Astrocyte (in vitro differentiated cells and primary cell): ENCODE measurements around the gene SMAD3. TPM values are rescaled to one million over a fixed set of nuclear protein-coding genes. Genes with fewer than 3 reads are reported as not detected.

Source experiments
- DNase-seq: peaks from one replicate; pipeline ENCODE4 v3.0.0-alpha.2; 2010; ENCODE audit warnings: low read depth
- FAIRE-seq: peaks from 2 replicates; lab custom pipeline; 2011; peaks lifted over from hg19 to GRCh38; lab: Jason Lieb, UNC
- H2AFZ ChIP-seq: 2 replicates; pipeline ENCODE4 v1.6.0; 2012; ENCODE audit warnings: low read depth, low read length, inconsistent platforms
- H3K27ac ChIP-seq: 2 replicates; pipeline ENCODE4 v1.5.1; 2011; ENCODE audit warnings: low read depth, low read length, inconsistent platforms
- H3K27me3 ChIP-seq: 2 replicates; pipeline ENCODE4 v1.6.0; 2011; ENCODE audit warnings: low read length, inconsistent platforms; ENCODE audit not compliant: insufficient read depth
- H3K36me3 ChIP-seq: 2 replicates; pipeline ENCODE4 v1.5.1; 2011; ENCODE audit warnings: low read length, inconsistent platforms; ENCODE audit not compliant: insufficient read depth
- H3K4me1 ChIP-seq: 2 replicates; pipeline ENCODE4 v1.5.1; 2011; ENCODE audit warnings: low read length, inconsistent platforms; ENCODE audit not compliant: insufficient read depth
- H3K4me2 ChIP-seq: 2 replicates; pipeline ENCODE4 v1.6.0; 2012; ENCODE audit warnings: low read length, inconsistent platforms
- H3K4me3 ChIP-seq: 2 replicates; pipeline ENCODE4 v1.5.1; 2011; ENCODE audit warnings: low read depth, mild to moderate bottlenecking, low read length, inconsistent platforms; ENCODE audit not compliant: insufficient read depth
- H3K79me2 ChIP-seq: 2 replicates; pipeline ENCODE4 v1.6.0; 2012; ENCODE audit warnings: mild to moderate bottlenecking, low read length, inconsistent platforms; ENCODE audit not compliant: insufficient read depth
- H3K9ac ChIP-seq: 2 replicates; pipeline ENCODE4 v1.6.0; 2012; ENCODE audit warnings: mild to moderate bottlenecking, low read length, inconsistent platforms
- H3K9me3 ChIP-seq: 2 replicates; pipeline ENCODE4 v1.5.1; 2012; ENCODE audit warnings: low read depth, mild to moderate bottlenecking, low read length, inconsistent platforms; ENCODE audit not compliant: insufficient read depth
- H4K20me1 ChIP-seq: 2 replicates; pipeline ENCODE4 v1.6.0; 2012; ENCODE audit warnings: low read length, inconsistent platforms; ENCODE audit not compliant: insufficient read depth
- H3K27ac Mint-ChIP-seq: one replicate; pipeline ENCODE4 v1.8.0; 2021; ENCODE audit warnings: mild to moderate bottlenecking, mixed read lengths; ENCODE audit not compliant: unreplicated experiment
- H3K27me3 Mint-ChIP-seq: one replicate; pipeline ENCODE4 v1.8.0; 2021; ENCODE audit warnings: low read depth, mixed read lengths; ENCODE audit not compliant: unreplicated experiment
- H3K36me3 Mint-ChIP-seq: one replicate; pipeline ENCODE4 v1.8.0; 2021; ENCODE audit warnings: low read depth, mixed read lengths; ENCODE audit not compliant: unreplicated experiment
- H3K4me1 Mint-ChIP-seq: one replicate; pipeline ENCODE4 v1.8.0; 2021; ENCODE audit warnings: low read depth, mixed read lengths; ENCODE audit not compliant: unreplicated experiment
- H3K4me3 Mint-ChIP-seq: one replicate; pipeline ENCODE4 v1.8.0; 2021; ENCODE audit warnings: mild to moderate bottlenecking, moderate library complexity, mixed read lengths; ENCODE audit not compliant: unreplicated experiment
- H3K9me3 Mint-ChIP-seq: one replicate; pipeline ENCODE4 v1.8.0; 2021; ENCODE audit warnings: mild to moderate bottlenecking, mixed read lengths; ENCODE audit not compliant: unreplicated experiment
- CTCF ChIP-seq: IDR thresholded peaks from 2 replicates; pipeline ENCODE4 v1.5.1; 2011; ENCODE audit warnings: low read depth, mild to moderate bottlenecking, inconsistent platforms, low read length, moderate library complexity; ENCODE audit not compliant: insufficient read depth
- EZH2 ChIP-seq: IDR thresholded peaks from 2 replicates; pipeline ENCODE4 v1.6.1; 2012; ENCODE audit warnings: mild to moderate bottlenecking, low read length, inconsistent platforms; ENCODE audit not compliant: insufficient read depth
- total RNA-seq: library from RNA; stranded (reverse); gene quantifications from 2 replicates; pipeline ENCODE4 v1.2.1, GENCODE V29; 2021

Gene SMAD3
- total RNA-seq, 1 donor from 2014 or later = 78.0 TPM

- H2AFZ ChIP-seq = no peak overlapping the region
- H3K4me3 ChIP-seq = no peak overlapping the region
- no peaks in the 10 kb centered on the region for H3K9me3 ChIP-seq
- H4K20me1 ChIP-seq = peaks cover 25% of the 10 kb centered on the region
- TF ChIP-seq CTCF = no peak
- TF ChIP-seq EZH2 = no peak
- no peak overlapping the region for H3K9ac ChIP-seq
- Mint-ChIP-seq H3K36me3 (peaks cover 9% of the 10 kb centered on the region), H3K27ac (no peak overlapping the region), H3K4me1 (peaks cover 7% of the 10 kb centered on the region), H3K4me3 (no peak overlapping the region), H3K9me3 (no peaks in the 10 kb centered on the region), H3K27me3 (no peaks in the 10 kb centered on the region)
- no peaks in the 10 kb centered on the region for H3K27me3 ChIP-seq
- no peak overlapping the region for H3K4me2 ChIP-seq
- H3K27ac ChIP-seq = no peak overlapping the region
- DNase-seq (no peak), FAIRE-seq (no peak)
- H3K4me1 ChIP-seq = no peaks in the 10 kb centered on the region
- H3K79me2 ChIP-seq = peaks cover 88% of the 10 kb centered on the region
- H3K36me3 ChIP-seq = no peaks in the 10 kb centered on the region
These were observed 92.3 kb downstream of the SMAD3 start for GRCh38 chr15:67157521-67158252.

GRCh38 chr15:67158367-67158766 lies 93.0 kb downstream of the SMAD3 start:
- H3K27ac ChIP-seq = no peak overlapping the region
- Mint-ChIP-seq H3K9me3 (no peaks in the 10 kb centered on the region), H3K4me3 (no peak overlapping the region), H3K4me1 (peaks cover 3% of the 10 kb centered on the region), H3K27ac (no peak overlapping the region), H3K36me3 (peaks cover 6% of the 10 kb centered on the region), H3K27me3 (no peaks in the 10 kb centered on the region)
- H3K9me3 ChIP-seq = no peaks in the 10 kb centered on the region
- peaks cover 88% of the 10 kb centered on the region for H3K79me2 ChIP-seq
- H3K4me1 ChIP-seq = no peaks in the 10 kb centered on the region
- no peak overlapping the region for H3K4me3 ChIP-seq
- H3K27me3 ChIP-seq = no peaks in the 10 kb centered on the region
- FAIRE-seq = no peak
- no peaks in the 10 kb centered on the region for H3K36me3 ChIP-seq
- no peak overlapping the region for H3K4me2 ChIP-seq
- H3K9ac ChIP-seq = no peak overlapping the region
- no peak for DNase-seq
- H4K20me1 ChIP-seq = peaks cover 25% of the 10 kb centered on the region
- H2AFZ ChIP-seq = no peak overlapping the region
- TF ChIP-seq CTCF (no peak), EZH2 (no peak)

DNA sequence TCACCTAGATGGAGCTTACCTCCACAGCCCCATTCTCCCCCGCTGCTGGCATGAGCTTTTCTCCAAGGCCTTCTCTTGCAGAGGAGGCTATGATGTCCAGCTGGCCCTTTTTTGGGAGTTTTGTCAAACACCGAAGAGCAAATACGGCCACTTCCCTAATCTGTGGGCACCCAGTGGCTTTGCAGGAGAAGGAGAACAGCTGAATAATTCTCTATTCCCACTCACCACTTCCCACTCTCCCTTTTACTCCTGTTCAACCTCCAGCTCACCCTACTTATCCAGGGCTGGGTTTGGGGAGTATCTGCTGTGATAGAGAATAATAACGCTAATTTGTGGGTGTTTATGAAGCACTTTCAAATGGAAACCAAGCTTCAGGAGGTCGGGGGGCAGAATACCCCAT lies 96.0 kb downstream of the SMAD3 start:
- H3K4me1 Mint-ChIP-seq = peaks cover 19% of the 10 kb centered on the region
- H3K36me3 ChIP-seq = no peaks in the 10 kb centered on the region

More for the DNA sequence above, 96.0 kb downstream of the SMAD3 start:
- Histone ChIP-seq H3K9ac (no peak overlapping the region), H3K4me1 (peaks cover 23% of the 10 kb centered on the region), H3K4me3 (no peak overlapping the region), H4K20me1 (peaks cover 25% of the 10 kb centered on the region), H2AFZ (no peak overlapping the region), H3K27ac (no peak overlapping the region), H3K9me3 (no peaks in the 10 kb centered on the region), H3K4me2 (no peak overlapping the region), H3K27me3 (no peaks in the 10 kb centered on the region), H3K79me2 (peaks cover 67% of the 10 kb centered on the region)
- no peaks in the 10 kb centered on the region for H3K9me3 Mint-ChIP-seq
- FAIRE-seq (no peak), DNase-seq (no peak)
- TF ChIP-seq EZH2 (no peak), CTCF (no peak)
- no peaks in the 10 kb centered on the region for H3K27me3 Mint-ChIP-seq
- no peak overlapping the region for H3K4me3 Mint-ChIP-seq
- H3K27ac Mint-ChIP-seq = no peak overlapping the region
- H3K36me3 Mint-ChIP-seq = peaks cover 8% of the 10 kb centered on the region
